GM23248 (cell line): Measurements from ENCODE around the gene NTHL1.

Experiments used
- EZH2 ChIP-seq: fragments of 200-600 bp; sonication (generic); IDR thresholded peaks from 2 replicates; pipeline ENCODE4 v1.6.1; 2018; ENCODE audit warnings: antibody characterized with exemption, mild to moderate bottlenecking; ENCODE audit not compliant: insufficient read depth, poor library complexity, severe bottlenecking
- EZH2phosphoT487 ChIP-seq: fragments of 200-600 bp; sonication (generic); IDR thresholded peaks from 2 replicates; pipeline ENCODE4 v1.6.1; 2018; ENCODE audit warnings: antibody characterized with exemption, moderate library complexity, mild to moderate bottlenecking, low read depth; ENCODE audit not compliant: insufficient read depth

- TF ChIP-seq EZH2phosphoT487, result no peak
- no peak for TF ChIP-seq EZH2
Observed at GRCh38 chr16:2053211-2053610, 5.6 kb upstream of the NTHL1 start.
